Measurements from ENCODE around the gene LMO1.

Gene LMO1

GRCh38 chr11:8201644-8202365 is 61.9 kb downstream of the LMO1 start:
- DNase-seq = no peak
- Mint-ChIP-seq H3K4me3 (no peak overlapping the region), H3K27ac (no peak overlapping the region), H3K36me3 (ENCODE audit: low read depth) (no peaks in the 10 kb centered on the region), H3K4me1 (peaks cover 16% of the 10 kb centered on the region), H3K27me3 (ENCODE audit: low read depth, poor library complexity) (peaks cover 6% of the 10 kb centered on the region), H3K9me3 (no peaks in the 10 kb centered on the region)
- TF ChIP-seq CTCF (IDR thresholded peaks at IDR 0.05) = no peak

- Mint-ChIP-seq H3K36me3 (ENCODE audit: low read depth) (no peaks in the 10 kb centered on the region), H3K4me3 (no peak overlapping the region), H3K27ac (no peak overlapping the region), H3K4me1 (peaks cover 5% of the 10 kb centered on the region), H3K27me3 (ENCODE audit: low read depth, poor library complexity) (peaks cover 11% of the 10 kb centered on the region), H3K9me3 (no peaks in the 10 kb centered on the region)
- no peak for TF ChIP-seq CTCF (IDR thresholded peaks at IDR 0.05)
- no peak for DNase-seq
Observed at GRCh38 chr11:8199676-8200075, 64.0 kb downstream of the LMO1 start.

- Mint-ChIP-seq H3K4me3 (no peak overlapping the region), H3K4me1 (no peaks in the 10 kb centered on the region), H3K36me3 (ENCODE audit: low read depth) (no peaks in the 10 kb centered on the region), H3K27ac (no peak overlapping the region), H3K27me3 (ENCODE audit: low read depth, poor library complexity) (peaks cover 10% of the 10 kb centered on the region), H3K9me3 (no peaks in the 10 kb centered on the region)
- DNase-seq = no peak
- TF ChIP-seq CTCF (IDR thresholded peaks at IDR 0.05) = no peak
Observed at GRCh38 chr11:8196749-8197148, 66.9 kb downstream of the LMO1 start.

DNA sequence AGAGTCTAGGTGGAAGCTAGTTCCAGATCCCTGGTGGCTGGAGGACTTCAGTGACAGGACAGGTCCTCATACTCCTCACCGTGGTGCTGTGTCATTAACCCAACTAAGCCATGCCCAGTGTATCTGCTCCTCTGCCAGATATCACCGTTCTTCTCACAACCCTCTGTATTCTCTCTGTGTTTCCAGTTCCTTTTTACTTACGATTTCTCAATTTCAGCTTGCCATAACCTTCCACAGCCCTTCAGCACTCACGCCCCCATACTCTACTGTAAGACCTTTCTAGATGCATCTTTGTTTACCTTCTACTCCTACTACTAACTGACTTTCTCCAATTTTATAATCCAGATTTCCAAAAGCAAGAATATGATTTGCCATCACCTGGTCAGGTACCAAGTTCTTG is 68.7 kb downstream of the LMO1 start:
- no peaks in the 10 kb centered on the region for H3K36me3 Mint-ChIP-seq (ENCODE audit: low read depth)
- H3K4me3 Mint-ChIP-seq = no peak overlapping the region
- no peaks in the 10 kb centered on the region for H3K9me3 Mint-ChIP-seq
- no peak for TF ChIP-seq CTCF (IDR thresholded peaks at IDR 0.05)
- no peak for DNase-seq
- H3K27ac Mint-ChIP-seq = no peak overlapping the region
- peaks cover 10% of the 10 kb centered on the region for H3K27me3 Mint-ChIP-seq (ENCODE audit: low read depth, poor library complexity)
- H3K4me1 Mint-ChIP-seq = no peaks in the 10 kb centered on the region

- DNase-seq = no peak
- TF ChIP-seq CTCF (IDR thresholded peaks at IDR 0.05) = no peak
- Mint-ChIP-seq H3K36me3 (ENCODE audit: low read depth) (no peaks in the 10 kb centered on the region), H3K4me1 (no peaks in the 10 kb centered on the region), H3K27ac (no peak overlapping the region), H3K9me3 (no peaks in the 10 kb centered on the region), H3K4me3 (no peak overlapping the region), H3K27me3 (ENCODE audit: low read depth, poor library complexity) (peaks cover 10% of the 10 kb centered on the region)
Observed at GRCh38 chr11:8192896-8193209, 70.8 kb downstream of the LMO1 start.
